COLO829 (cell line): ENCODE results near the gene KCNK4.

Experiments
- DNase-seq: peaks from one replicate; pipeline ENCODE4 v3.0.0; 2012; ENCODE audit warnings: low spot score

KCNK4 gene

DNA sequence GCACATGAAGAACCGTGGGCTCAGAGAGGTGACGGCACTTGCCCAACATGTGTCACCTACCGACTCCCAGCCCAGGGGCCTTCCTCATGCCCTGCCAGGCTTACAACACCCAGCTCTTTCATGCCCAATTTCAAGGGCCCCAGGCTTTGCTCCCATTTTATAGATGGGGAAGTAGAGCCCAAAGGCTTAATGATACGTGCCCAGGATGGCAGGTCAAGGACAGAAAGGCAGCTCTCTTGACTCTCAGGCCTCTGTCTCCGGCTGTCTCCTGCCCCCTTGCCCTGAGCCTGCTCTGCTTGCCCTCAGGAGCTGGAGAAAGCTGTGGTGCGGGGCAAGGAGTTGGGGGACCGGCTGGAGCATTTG is 57.9 kb downstream of the KCNK4 start:
- no peak for DNase-seq

DNA sequence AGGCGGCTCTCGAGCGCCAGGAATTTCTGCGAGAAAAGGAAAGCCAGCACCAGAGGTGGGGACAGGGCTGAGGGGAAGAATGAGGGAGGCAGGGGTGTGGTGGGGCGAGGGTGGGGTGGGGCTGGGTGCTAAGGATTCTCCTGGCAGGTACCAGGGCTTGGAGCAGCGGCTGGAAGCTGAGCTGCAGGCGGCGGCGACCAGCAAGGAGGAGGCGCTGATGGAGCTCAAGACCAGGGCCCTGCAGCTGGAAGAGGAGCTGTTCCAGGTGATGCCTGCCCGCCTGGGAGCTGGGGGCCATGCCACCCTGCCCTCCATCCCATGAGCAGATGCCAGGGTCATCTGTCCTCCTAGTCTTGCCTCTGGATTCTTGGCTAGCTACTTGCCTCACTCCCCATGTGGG is 58.3 kb downstream of the KCNK4 start:
- no peak for DNase-seq
